Activated naive CD8-positive, alpha-beta T cell treated with anti-CD3 and anti-CD28 coated beads, Interleukin-2, amount 10 ng/mL, durations not matched to agents 7 days and 5 days (primary cell): ENCODE data around the gene NLRP9. TPM values are rescaled to one million over a fixed set of nuclear protein-coding genes. Genes with fewer than 3 reads are reported as not detected.

Experiments used
- ATAC-seq: fragments of 150-1000 bp; cut with Tn5 transposase; one replicate; pipeline ENCODE4 v1.10.0; 2021; ENCODE audit warnings: low read depth, moderate library complexity
- POLR2A ChIA-PET: fragments of 350-600 bp; sonication (Branson Sonifier 250); formaldehyde crosslinking; loops from one replicate; lab custom pipeline; 2021; ENCODE audit warnings: antibody characterized with exemption; lab: Charles Lee
- DNase-seq: peaks from one replicate; pipeline ENCODE4 v3.0.0; 2021
- H3K27ac Mint-ChIP-seq: one replicate; pipeline ENCODE4 v1.8.0; 2022; ENCODE audit warnings: mild to moderate bottlenecking, mixed read lengths
- H3K27me3 Mint-ChIP-seq: one replicate; pipeline ENCODE4 v1.8.0; 2022; ENCODE audit warnings: mild to moderate bottlenecking, moderate library complexity, mixed read lengths
- H3K36me3 Mint-ChIP-seq: one replicate; pipeline ENCODE4 v1.8.0; 2021; ENCODE audit warnings: mild to moderate bottlenecking, mixed read lengths
- H3K4me1 Mint-ChIP-seq: one replicate; pipeline ENCODE4 v1.8.0; 2021; ENCODE audit warnings: mixed read lengths
- H3K4me3 Mint-ChIP-seq: one replicate; pipeline ENCODE4 v1.8.0; 2022; ENCODE audit warnings: mild to moderate bottlenecking, moderate library complexity, mixed read lengths
- H3K9me3 Mint-ChIP-seq: one replicate; pipeline ENCODE4 v1.8.0; 2021; ENCODE audit warnings: mixed read lengths
- total RNA-seq, 2 experiments: library from RNA; stranded (reverse); gene quantifications; one replicate each; pipeline ENCODE4 v1.2.3, GENCODE V29; 2021

Gene NLRP9
- total RNA-seq, 2 experiments from 2014 or later, result not detected

DNA sequence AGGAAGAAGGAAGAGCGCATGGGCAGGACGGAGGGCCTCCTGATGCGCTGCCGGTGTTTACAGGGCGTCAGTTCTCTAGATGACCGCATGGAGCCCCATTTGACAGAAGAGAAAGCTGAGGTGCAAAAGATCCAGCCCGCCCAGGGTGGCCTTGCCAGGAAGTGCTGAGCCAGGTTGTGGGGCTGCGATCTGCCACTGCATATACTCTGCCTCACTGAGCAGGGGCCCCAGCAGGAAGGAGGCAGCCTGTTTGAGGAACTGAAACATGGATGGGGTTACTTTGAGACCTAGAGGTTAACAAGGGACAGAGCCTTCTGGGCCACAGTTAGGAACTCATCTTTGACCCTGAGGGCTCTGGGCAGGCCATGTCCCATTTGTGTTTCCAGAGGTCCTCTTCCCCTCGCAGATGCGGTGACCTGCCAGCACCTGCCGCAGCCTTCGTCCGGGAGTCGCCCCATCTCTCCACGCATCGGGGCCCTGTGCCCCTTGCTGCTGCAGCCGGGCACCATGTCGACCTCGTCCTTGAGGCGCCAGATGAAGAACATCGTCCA lies 60.0 kb downstream of the NLRP9 start:
- Mint-ChIP-seq H3K27ac (peak overlapping the region; percentile 59), H3K4me1 (peaks cover 31% of the 10 kb centered on the region)

DNA sequence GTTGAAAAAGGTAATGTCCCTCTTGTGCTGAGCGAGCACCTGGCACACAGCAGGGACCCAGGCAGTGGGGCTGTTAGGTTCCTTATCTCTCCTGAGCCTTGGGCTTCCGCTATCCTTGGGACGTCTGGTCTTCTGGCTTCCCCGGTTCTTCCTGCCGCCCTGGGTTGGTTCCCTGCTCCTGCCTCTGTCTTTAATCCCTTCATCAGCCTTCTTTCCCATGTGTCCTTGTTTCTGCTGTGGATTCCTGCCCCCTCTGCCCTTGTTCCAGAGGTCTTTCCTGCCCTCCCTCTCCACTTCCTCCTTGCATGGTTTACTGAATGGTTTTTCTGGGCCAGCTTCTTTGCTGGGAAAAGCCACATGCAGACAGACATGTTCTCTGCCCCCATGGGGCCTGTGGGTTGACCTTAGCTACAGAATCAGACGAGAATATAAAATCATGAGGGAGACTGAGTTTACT lies 60.6 kb downstream of the NLRP9 start:
- Mint-ChIP-seq H3K27me3 (no peaks in the 10 kb centered on the region), H3K4me3 (peak overlapping the region; percentile 99), H3K9me3 (no peaks in the 10 kb centered on the region), H3K4me1 (peaks cover 31% of the 10 kb centered on the region), H3K36me3 (peaks cover 10% of the 10 kb centered on the region), H3K27ac (peak overlapping the region; percentile 59)
- ATAC-seq, result no peak
- POLR2A ChIA-PET, result no interaction called here
- no peak for DNase-seq

More for the DNA sequence above, 60.0 kb downstream of the NLRP9 start:
- Mint-ChIP-seq H3K36me3 (peaks cover 10% of the 10 kb centered on the region), H3K4me3 (peak overlapping the region; percentile 3), H3K9me3 (no peaks in the 10 kb centered on the region), H3K27me3 (no peaks in the 10 kb centered on the region)
- ATAC-seq (no peak), DNase-seq (no peak)
- POLR2A ChIA-PET, result no interaction called here

DNA sequence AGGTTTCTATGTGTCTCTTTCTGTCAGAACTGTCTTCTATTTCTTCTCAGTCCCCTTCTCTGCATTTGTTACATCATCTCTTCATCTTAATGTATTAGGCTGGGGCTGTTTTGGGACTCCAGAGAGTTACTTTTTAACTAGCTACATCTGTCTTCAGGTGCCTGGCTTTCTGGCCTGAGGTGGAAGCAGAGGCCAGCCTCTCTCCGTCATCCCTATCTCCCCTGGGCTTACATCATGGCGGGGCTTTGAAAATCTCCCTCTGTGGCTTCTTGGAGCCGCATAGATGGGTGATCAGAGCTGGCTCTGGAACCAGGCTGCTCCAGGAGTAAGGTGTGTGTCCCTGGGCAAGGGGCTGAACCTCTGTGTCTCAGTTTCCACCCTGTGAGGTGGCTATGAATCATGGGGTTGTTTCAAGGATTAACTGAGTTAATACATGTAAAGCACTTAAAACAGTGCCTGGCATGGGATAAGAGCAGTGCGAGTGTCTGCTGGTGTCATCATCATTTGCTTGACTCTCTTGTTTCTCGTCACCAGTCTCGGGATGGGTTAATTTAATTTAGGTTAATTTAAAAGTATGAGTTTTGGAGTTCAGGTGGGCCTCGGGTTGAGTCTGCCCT lies 61.2 kb downstream of the NLRP9 start:
- Mint-ChIP-seq H3K27ac (peak overlapping the region; percentile 15), H3K4me3 (peak overlapping the region; percentile 99), H3K9me3 (no peaks in the 10 kb centered on the region), H3K36me3 (peaks cover 10% of the 10 kb centered on the region), H3K4me1 (peaks cover 31% of the 10 kb centered on the region), H3K27me3 (no peaks in the 10 kb centered on the region)
- POLR2A ChIA-PET, result no interaction called here
- DNase-seq (no peak), ATAC-seq (no peak)

DNA sequence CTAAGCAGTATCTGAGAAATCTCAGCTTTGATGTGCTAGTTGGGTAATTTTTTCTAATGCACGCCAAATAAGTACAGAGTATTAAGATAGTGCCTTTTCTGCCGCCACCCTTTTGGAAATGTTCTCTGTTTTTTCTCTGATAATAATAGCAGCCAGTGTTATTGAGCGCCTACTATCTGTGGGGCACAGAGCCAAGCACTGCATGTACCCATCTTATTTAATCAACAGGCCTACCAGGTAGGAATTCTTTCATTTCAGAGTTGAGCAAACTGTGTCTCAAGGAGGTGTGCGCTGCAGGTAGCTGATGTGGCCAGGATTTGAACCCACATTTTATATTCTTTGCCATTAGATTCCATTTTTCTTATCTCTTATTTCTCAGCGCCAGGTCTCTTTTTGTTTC lies 61.8 kb downstream of the NLRP9 start:
- peaks cover 10% of the 10 kb centered on the region for H3K36me3 Mint-ChIP-seq
- DNase-seq (no peak), ATAC-seq (no peak)
- no peaks in the 10 kb centered on the region for H3K9me3 Mint-ChIP-seq
- peaks cover 31% of the 10 kb centered on the region for H3K4me1 Mint-ChIP-seq
- H3K27me3 Mint-ChIP-seq, result no peaks in the 10 kb centered on the region
- peak overlapping the region; percentile 99 for H3K4me3 Mint-ChIP-seq
- POLR2A ChIA-PET, result no interaction called here
- peak overlapping the region; percentile 15 for H3K27ac Mint-ChIP-seq

DNA sequence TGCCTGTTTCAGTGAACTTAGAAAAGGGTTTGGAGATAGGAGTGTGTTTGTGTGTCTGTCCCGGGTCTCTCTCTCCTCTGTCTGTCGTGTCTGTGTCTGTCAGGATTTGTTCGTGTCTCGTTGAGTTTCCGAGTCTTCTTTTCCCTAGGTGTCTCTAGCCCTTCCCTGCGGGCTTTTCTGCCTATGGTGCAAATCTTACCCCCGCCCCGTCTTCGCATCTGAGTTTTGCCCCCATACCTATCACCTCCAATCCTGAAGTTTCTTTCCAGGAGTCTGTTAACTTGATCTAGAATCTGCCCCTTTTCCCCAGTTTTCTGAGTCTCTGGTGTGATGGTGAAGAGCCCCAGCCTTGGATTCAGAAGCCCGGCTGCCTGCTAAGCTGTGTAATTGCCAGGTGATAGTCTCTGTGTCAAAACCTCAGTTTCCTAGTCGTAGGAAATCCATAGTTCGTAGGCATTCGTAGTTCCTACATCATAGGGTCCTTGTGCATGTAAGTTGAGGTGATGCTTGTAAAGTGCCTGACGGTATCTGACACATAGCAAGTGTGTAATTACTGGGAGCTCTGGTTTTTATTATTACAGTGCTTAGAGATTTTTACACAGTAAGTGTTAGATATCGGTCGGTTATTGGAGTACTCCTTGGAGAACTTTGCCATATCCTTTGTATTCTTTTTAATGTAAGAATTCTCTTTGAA lies 62.4 kb downstream of the NLRP9 start:
- Mint-ChIP-seq H3K36me3 (peaks cover 13% of the 10 kb centered on the region), H3K4me1 (peaks cover 34% of the 10 kb centered on the region), H3K9me3 (no peaks in the 10 kb centered on the region), H3K27ac (peak overlapping the region; percentile 97), H3K4me3 (peak overlapping the region; percentile 99), H3K27me3 (no peaks in the 10 kb centered on the region)
- ATAC-seq (no peak), DNase-seq (no peak)
- POLR2A ChIA-PET, result no interaction called here

DNA sequence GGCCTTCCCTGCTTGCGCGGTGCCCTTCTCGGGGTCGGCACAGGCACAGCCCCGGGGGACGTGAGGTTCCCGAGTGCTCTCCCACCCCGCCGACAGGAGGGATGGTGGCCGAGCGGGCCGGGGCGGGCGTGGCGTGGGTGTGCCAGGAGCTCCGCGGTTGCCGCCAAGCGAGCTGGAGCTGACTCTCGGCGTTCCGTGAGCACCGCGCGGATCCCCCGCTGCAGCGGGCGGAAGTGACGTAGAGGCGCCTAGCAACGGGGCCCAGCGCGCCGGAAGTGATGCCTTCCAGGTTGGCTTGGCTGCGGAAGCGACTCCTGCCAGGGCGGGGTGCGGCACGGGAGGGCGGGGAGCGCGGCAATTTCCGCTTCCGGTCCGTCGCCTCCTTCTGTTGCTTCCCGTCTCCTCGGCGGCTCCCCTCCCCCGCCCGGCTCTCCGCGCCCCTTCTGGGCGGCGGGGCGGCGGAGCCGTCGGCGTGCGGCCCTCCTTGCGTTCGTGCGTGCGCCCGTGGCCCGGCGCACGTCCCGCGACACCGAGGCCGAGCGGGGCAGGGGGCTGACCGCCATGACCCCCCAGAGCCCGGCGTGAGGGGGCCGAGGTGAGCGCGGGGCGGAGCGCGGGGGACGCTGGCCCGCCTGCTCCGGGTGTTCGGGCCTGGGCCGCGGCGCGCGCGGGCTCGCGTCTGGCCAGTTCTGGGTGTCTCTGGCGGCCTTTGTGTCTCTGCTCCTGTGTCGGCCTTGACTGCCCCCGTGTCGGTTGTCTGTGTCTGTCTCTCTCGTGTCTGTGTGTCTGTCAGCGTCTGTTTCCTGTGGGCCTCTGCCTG lies 63.2 kb downstream of the NLRP9 start, which contains the start of gene EPN1:
TSS of gene EPN1 (plus strand) at position 386 of the 820 bp plus-strand sequence. CDS start 3,402 bp downstream, outside the sequence.
- Mint-ChIP-seq H3K36me3 (peaks cover 13% of the 10 kb centered on the region), H3K9me3 (no peaks in the 10 kb centered on the region), H3K4me1 (peaks cover 34% of the 10 kb centered on the region), H3K27me3 (no peaks in the 10 kb centered on the region), H3K4me3 (peak within 1 kb of the TSS; percentile 99), H3K27ac (peak within 1 kb of the TSS; percentile 97)
- DNase-seq (peak; percentile 96), ATAC-seq (peak; percentile 93)
- POLR2A ChIA-PET, result no interaction called here

DNA sequence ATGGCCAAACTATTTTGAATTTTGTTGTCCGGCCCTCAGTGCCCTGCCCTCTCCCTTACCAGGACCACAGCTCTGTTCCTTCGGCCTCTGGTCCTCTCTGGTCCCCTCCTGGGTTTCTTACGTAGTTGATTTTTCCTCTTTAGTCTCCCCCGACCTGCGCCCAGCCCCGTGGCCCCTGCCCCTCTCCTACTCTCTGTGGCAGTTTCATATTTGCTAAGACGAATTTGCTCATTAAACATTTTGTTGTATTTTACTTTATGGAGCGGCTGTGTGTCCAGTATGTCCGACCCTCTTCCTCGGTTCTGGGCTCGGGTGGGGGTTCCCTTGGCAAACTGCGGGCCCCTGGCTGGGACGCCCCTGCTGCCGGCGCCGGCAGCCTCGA lies 63.8 kb downstream of the NLRP9 start:
- POLR2A ChIA-PET, result no interaction called here
- no peak for ATAC-seq
- Mint-ChIP-seq H3K4me1 (peaks cover 34% of the 10 kb centered on the region), H3K9me3 (no peaks in the 10 kb centered on the region), H3K27ac (peak overlapping the region; percentile 74), H3K27me3 (no peaks in the 10 kb centered on the region), H3K4me3 (peak overlapping the region; percentile 62), H3K36me3 (peaks cover 10% of the 10 kb centered on the region)
- DNase-seq, result no peak

DNA sequence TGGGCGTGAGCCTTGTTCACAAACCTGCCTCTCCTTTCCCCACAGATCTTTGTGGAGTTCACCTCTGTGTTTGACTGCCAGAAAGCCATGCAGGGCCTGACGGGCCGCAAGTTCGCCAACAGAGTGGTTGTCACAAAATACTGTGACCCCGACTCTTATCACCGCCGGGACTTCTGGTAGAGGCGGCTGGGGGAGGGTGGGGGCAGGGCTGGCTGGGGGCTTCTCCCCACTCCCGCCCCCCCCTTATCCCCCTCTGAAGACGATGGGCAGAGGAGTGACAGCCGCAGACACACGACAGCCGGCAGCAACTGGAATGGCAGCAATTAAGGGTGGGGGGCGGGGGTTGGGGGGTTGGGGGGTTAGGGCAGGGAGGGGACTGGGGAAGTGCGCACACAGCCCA lies 64.3 kb downstream of the NLRP9 start:
- POLR2A ChIA-PET, result interaction anchor here (0.5 kb wide), 1 partner anchor 54 kb away, joined by 3 read pairs; no protein-coding TSS in a partner anchor
- Mint-ChIP-seq H3K27me3 (no peaks in the 10 kb centered on the region), H3K4me1 (peaks cover 33% of the 10 kb centered on the region), H3K36me3 (peaks cover 10% of the 10 kb centered on the region), H3K27ac (peak overlapping the region; percentile 62), H3K4me3 (no peak overlapping the region), H3K9me3 (no peaks in the 10 kb centered on the region)
- DNase-seq, result no peak
- no peak for ATAC-seq

DNA sequence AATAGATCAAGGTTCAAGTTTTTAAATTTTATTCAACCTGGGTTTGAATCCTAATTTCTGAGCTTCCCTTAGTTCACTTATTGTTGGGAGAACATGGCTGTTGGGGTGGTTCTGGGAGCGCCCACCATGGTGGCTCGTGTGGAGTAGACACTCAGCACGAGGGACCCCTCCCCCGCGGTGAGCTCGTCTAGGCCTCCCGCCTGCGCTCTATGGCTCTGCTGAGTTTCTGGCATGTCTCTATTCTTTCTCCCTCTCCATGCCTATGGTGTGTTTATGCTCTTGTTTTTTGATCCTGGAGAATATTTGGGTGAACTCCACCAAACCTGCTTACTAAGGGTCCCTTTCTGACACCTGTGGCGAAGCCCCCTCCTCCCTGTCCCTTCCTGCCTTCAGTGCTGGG lies 64.7 kb downstream of the NLRP9 start:
- DNase-seq (no peak), ATAC-seq (no peak)
- H3K4me3 Mint-ChIP-seq, result no peak overlapping the region

DNA sequence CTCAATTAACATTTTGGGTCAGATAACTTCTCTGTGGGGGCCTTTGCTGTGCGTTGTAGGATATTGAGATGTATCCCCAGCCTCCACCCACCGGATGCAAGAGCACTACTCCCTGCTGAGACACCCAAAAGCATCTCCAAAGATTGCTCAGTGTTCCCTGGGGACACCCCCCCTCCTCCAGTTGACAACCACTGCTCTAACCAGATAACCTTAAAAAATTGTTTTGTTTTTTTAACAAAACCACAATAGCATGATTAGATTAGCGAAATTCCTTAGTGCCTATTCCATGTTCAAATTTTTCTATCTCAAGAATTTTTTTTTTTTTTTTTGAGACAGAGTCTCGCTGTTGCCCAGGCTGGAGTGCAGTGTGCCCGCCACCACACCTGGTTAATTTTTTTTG lies 65.8 kb downstream of the NLRP9 start:
- Mint-ChIP-seq H3K27me3 (no peaks in the 10 kb centered on the region), H3K4me1 (peaks cover 22% of the 10 kb centered on the region), H3K36me3 (peaks cover 7% of the 10 kb centered on the region), H3K4me3 (no peak overlapping the region), H3K27ac (no peak overlapping the region), H3K9me3 (no peaks in the 10 kb centered on the region)
- DNase-seq (no peak), ATAC-seq (no peak)
- POLR2A ChIA-PET, result no interaction called here

More for the DNA sequence above, 64.7 kb downstream of the NLRP9 start:
- H3K36me3 Mint-ChIP-seq, result peaks cover 8% of the 10 kb centered on the region
- no peaks in the 10 kb centered on the region for H3K27me3 Mint-ChIP-seq
- no peaks in the 10 kb centered on the region for H3K9me3 Mint-ChIP-seq
- peak overlapping the region; percentile 62 for H3K27ac Mint-ChIP-seq
- POLR2A ChIA-PET, result interaction anchor here (0.5 to 0.8 kb wide), 2 partner anchors 13 to 53 kb away, joined by 3 read pairs; no protein-coding TSS in a partner anchor
- peaks cover 32% of the 10 kb centered on the region for H3K4me1 Mint-ChIP-seq

DNA sequence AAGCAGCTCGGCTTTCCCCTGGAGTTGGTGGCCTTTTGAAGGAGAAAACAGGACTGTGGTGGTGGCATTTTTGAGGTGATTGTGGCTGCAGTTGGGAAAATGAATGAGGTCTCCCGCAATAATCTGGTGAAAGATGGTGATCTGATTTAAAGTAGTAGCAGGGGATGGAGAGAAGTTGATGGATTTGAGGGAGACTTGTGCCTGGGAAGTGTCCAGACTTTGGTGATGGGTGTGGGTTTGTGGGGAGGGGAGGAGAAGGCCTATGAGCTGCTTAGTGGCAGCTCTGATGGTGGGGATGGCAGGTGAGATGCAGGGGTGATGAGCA lies 67.2 kb downstream of the NLRP9 start:
- DNase-seq (no peak), ATAC-seq (no peak)
- no peak overlapping the region for H3K4me3 Mint-ChIP-seq
- no peaks in the 10 kb centered on the region for H3K9me3 Mint-ChIP-seq
- H3K4me1 Mint-ChIP-seq, result peaks cover 10% of the 10 kb centered on the region
- peaks cover 7% of the 10 kb centered on the region for H3K36me3 Mint-ChIP-seq
- POLR2A ChIA-PET, result interaction anchor here (0.6 to 1.2 kb wide), 2 partner anchors 14 to 1299 kb away, joined by 3 to 9 read pairs; no protein-coding TSS in a partner anchor
- H3K27ac Mint-ChIP-seq, result no peak overlapping the region
- no peaks in the 10 kb centered on the region for H3K27me3 Mint-ChIP-seq

DNA sequence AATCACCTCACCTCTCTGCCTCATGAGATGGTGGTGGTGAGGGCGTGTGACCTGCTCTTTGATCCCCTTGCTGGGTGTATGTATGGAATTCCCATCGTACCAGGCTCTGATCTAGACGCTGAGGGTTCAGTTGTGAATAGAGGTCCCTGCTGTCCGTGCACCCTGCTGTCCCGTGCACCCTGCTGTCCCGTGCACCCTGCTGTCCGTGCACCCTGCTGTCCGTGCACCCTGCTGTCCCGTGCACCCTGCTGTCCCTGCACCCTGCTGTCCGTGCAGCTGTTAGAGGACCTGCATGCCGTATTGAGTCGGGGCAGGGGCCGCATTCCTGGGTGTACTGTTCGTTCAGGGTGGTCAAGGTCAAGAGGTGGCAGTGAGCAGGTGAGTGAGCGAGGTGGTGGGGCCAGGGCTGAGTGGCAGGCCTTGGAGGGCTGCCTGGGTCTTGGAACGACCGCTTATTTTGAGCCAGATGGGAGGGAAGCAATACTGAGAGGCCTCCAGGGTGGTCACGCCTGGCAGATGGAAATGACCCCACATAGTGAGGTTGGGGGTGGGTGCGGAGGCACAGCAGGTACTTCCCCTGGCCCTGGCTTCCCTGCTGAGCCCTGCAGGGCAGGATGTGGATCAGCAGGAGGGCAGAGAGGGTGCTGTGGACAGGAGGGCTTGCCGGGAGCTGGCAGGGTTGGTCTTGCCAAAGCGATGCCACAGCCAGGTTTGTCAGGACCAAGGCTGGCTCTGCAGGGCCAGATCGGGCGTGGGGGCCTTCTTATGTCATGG lies 67.7 kb downstream of the NLRP9 start:
- ATAC-seq (no peak), DNase-seq (no peak)
- H3K27ac Mint-ChIP-seq, result no peak overlapping the region
- peaks cover 5% of the 10 kb centered on the region for H3K36me3 Mint-ChIP-seq
- POLR2A ChIA-PET, result interaction anchor here (0.6 kb wide), 1 partner anchor 1298 kb away, joined by 3 read pairs; no protein-coding TSS in a partner anchor
- H3K4me3 Mint-ChIP-seq, result no peak overlapping the region
- H3K9me3 Mint-ChIP-seq, result no peaks in the 10 kb centered on the region
- H3K27me3 Mint-ChIP-seq, result no peaks in the 10 kb centered on the region
- peaks cover 8% of the 10 kb centered on the region for H3K4me1 Mint-ChIP-seq
